ENCODE results near the gene ITPKB.

ITPKB gene

GRCh38 chr1:226588484-226588883 is 150.6 kb downstream of the ITPKB start:
- H3K4me3 ChIP-seq (ENCODE audit: control insufficient read depth, low read depth, low read length) = no peak overlapping the region
- no peak for DNase-seq (ENCODE audit: low read depth)
- TF ChIP-seq, protein P1, sequence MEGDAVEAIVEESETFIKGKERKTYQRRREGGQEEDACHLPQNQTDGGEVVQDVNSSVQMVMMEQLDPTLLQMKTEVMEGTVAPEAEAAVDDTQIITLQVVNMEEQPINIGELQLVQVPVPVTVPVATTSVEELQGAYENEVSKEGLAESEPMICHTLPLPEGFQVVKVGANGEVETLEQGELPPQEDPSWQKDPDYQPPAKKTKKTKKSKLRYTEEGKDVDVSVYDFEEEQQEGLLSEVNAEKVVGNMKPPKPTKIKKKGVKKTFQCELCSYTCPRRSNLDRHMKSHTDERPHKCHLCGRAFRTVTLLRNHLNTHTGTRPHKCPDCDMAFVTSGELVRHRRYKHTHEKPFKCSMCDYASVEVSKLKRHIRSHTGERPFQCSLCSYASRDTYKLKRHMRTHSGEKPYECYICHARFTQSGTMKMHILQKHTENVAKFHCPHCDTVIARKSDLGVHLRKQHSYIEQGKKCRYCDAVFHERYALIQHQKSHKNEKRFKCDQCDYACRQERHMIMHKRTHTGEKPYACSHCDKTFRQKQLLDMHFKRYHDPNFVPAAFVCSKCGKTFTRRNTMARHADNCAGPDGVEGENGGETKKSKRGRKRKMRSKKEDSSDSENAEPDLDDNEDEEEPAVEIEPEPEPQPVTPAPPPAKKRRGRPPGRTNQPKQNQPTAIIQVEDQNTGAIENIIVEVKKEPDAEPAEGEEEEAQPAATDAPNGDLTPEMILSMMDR (IDR thresholded peaks at IDR 0.05; ENCODE audit: control insufficient read depth, insufficient read depth, low read depth, low read length, missing control alignments) = no peak

- TF ChIP-seq, protein P1 (IDR thresholded peaks at IDR 0.05; ENCODE audit: control insufficient read depth, insufficient read depth, low read depth, low read length, missing control alignments) = no peak
- H3K4me3 ChIP-seq (ENCODE audit: control insufficient read depth, low read depth, low read length) = no peak overlapping the region
- DNase-seq (ENCODE audit: low read depth) = no peak
These were observed 152.2 kb downstream of the ITPKB start for GRCh38 chr1:226586650-226587422.

GRCh38 chr1:226586116-226586515 is 153.0 kb downstream of the ITPKB start:
- H3K4me3 ChIP-seq (ENCODE audit: control insufficient read depth, low read depth, low read length) = no peak overlapping the region
- no peak for DNase-seq (ENCODE audit: low read depth)
- TF ChIP-seq, protein P1 (IDR thresholded peaks at IDR 0.05; ENCODE audit: control insufficient read depth, insufficient read depth, low read depth, low read length, missing control alignments) = no peak

DNA sequence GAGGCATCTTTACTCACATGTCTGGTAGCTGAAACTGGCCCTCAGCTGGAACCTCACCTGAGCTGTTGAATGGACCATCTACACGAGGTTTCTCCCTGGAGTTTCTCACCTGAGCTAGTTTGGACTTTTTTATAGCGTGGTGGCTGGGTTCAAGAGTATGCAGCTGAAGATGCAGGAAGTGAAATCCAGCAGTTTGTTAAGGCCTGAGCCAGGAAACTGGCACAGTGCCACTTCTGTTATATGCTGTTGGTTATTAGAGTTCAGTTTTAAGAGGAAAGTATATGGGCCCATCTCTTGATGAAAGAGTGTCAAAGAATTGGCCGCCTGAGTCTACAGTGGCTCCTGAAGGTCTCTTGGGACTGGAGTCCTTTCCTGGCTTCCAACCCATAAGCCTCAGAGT is 154.9 kb downstream of the ITPKB start:
- TF ChIP-seq, protein P1 (IDR thresholded peaks at IDR 0.05; ENCODE audit: control insufficient read depth, insufficient read depth, low read depth, low read length, missing control alignments) = no peak
- no peak for DNase-seq (ENCODE audit: low read depth)
- no peak overlapping the region for H3K4me3 ChIP-seq (ENCODE audit: control insufficient read depth, low read depth, low read length)

GRCh38 chr1:226582966-226583365 is 156.1 kb downstream of the ITPKB start:
- TF ChIP-seq, protein P1 (IDR thresholded peaks at IDR 0.05; ENCODE audit: control insufficient read depth, insufficient read depth, low read depth, low read length, missing control alignments) = no peak
- H3K4me3 ChIP-seq (ENCODE audit: control insufficient read depth, low read depth, low read length) = no peak overlapping the region
- DNase-seq (ENCODE audit: low read depth) = no peak
